PFSK-1 (cell line): Measurements from ENCODE around the gene TRAPPC6A.

Experiments used
- FOXP2 ChIP-seq: optimal IDR thresholded peaks from 2 replicates; pipeline ENCODE3; 2011; ENCODE audit warnings: borderline replicate concordance, control low read depth, inconsistent platforms; ENCODE audit not compliant: insufficient read depth; ENCODE audit errors: extremely low read length, extremely low read depth
- POLR2AphosphoS5 ChIP-seq: IDR thresholded peaks from 2 replicates; pipeline ENCODE4 v1.6.1; 2012; ENCODE audit warnings: low read depth, mild to moderate bottlenecking, control low read depth, low read length, moderate library complexity
- SIN3A ChIP-seq: IDR thresholded peaks from 2 replicates; pipeline ENCODE4 v1.6.1; 2012; ENCODE audit warnings: mild to moderate bottlenecking, low read length, moderate library complexity, borderline replicate concordance; ENCODE audit not compliant: insufficient read depth
- TAF1 ChIP-seq: IDR thresholded peaks from 2 replicates; pipeline ENCODE4 v1.6.1; 2012; ENCODE audit warnings: low read length, control low read depth, borderline replicate concordance; ENCODE audit not compliant: insufficient read depth
- TF ChIP-seq, protein P1 (sequence below), 2 experiments: IDR thresholded peaks; 2 replicates each; pipeline versions ENCODE4 v1.6.1 to v1.8.0; 2011 to 2012; ENCODE audit warnings: low read depth in 2 of 2, low read length in 2 of 2, control low read depth in 1 of 2, inconsistent platforms in 1 of 2, mild to moderate bottlenecking in 1 of 2, moderate library complexity in 1 of 2; ENCODE audit not compliant: insufficient read depth in 1 of 2

The TRAPPC6A gene

DNA sequence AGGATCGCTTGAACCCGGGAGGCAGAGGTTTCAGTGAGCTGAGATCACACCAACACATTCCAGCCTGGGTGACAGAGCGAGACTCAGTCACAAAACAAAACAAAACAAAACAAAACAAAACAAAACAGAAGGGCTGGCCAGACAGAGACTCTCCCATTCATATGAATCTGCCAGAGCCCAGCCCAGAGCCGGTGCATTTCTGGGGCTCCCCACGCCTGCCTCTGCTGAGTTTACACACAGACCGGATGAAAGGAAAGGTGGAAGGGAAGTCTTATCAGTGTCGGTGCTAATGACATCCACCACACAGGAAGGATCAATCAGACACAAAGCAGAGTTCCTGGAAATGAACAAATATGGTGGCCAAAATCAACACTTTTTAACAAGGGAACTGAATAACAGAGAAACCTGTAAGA is 6.8 kb downstream of the TRAPPC6A start:
- TF ChIP-seq SIN3A, result peak; percentile 57; the same call in 1 of the 2 replicates
- TF ChIP-seq POLR2AphosphoS5, result peak; percentile 36; the same call in 1 of the 2 replicates
- TF ChIP-seq, protein P1, sequence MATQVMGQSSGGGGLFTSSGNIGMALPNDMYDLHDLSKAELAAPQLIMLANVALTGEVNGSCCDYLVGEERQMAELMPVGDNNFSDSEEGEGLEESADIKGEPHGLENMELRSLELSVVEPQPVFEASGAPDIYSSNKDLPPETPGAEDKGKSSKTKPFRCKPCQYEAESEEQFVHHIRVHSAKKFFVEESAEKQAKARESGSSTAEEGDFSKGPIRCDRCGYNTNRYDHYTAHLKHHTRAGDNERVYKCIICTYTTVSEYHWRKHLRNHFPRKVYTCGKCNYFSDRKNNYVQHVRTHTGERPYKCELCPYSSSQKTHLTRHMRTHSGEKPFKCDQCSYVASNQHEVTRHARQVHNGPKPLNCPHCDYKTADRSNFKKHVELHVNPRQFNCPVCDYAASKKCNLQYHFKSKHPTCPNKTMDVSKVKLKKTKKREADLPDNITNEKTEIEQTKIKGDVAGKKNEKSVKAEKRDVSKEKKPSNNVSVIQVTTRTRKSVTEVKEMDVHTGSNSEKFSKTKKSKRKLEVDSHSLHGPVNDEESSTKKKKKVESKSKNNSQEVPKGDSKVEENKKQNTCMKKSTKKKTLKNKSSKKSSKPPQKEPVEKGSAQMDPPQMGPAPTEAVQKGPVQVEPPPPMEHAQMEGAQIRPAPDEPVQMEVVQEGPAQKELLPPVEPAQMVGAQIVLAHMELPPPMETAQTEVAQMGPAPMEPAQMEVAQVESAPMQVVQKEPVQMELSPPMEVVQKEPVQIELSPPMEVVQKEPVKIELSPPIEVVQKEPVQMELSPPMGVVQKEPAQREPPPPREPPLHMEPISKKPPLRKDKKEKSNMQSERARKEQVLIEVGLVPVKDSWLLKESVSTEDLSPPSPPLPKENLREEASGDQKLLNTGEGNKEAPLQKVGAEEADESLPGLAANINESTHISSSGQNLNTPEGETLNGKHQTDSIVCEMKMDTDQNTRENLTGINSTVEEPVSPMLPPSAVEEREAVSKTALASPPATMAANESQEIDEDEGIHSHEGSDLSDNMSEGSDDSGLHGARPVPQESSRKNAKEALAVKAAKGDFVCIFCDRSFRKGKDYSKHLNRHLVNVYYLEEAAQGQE (IDR thresholded peaks at IDR 0.05; ENCODE audit: insufficient read depth in 1 of 2, low read depth in 2 of 2, low read length in 2 of 2), result peak in 1 of 2 experiments; percentile 68; a peak in 2 of 4 replicates
- TF ChIP-seq TAF1, result no peak

- TF ChIP-seq, protein P1 (IDR thresholded peaks at IDR 0.05; ENCODE audit: insufficient read depth in 1 of 2, low read depth in 2 of 2, low read length in 2 of 2), result no peak
- TF ChIP-seq SIN3A, result no peak
- peak; percentile 48 for TF ChIP-seq FOXP2
- no peak for TF ChIP-seq TAF1
- TF ChIP-seq POLR2AphosphoS5, result no peak
Observed at GRCh38 chr19:45170146-45171106, 7.6 kb downstream of the TRAPPC6A start.

GRCh38 chr19:45169602-45170001 is 8.4 kb downstream of the TRAPPC6A start:
- TF ChIP-seq FOXP2 (no peak), SIN3A (no peak), POLR2AphosphoS5 (no peak), TAF1 (no peak)
- TF ChIP-seq, protein P1 (IDR thresholded peaks at IDR 0.05; ENCODE audit: insufficient read depth in 1 of 2, low read depth in 2 of 2, low read length in 2 of 2), result no peak

DNA sequence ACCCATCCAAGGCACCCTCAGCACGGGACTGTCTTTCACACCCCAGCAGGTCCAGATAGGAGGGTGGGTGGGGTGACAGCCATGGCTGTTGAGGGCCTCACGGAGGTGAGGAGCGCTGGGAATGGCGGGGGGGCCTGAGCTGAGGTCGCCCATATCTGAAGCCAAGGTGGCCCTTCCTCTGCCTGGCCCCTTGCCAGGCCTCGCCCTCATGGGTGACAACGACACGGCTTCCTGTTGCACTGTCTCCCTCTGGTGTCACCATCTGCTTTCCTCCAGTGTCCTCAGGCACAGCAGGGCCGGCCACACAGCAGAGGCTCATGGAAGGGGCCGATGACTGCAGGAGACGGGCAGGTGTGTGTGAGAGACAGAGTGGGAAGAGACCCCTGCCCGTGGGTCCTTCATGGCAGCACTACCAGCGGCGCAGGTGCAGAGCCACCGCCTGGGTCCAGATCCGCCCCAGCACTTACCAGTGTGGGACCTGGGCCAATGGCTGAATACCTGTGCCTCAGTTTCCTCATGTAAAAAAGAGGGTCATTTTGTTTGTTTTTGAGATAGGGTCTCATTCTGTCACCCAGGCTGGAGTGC is 9.2 kb downstream of the TRAPPC6A start:
- TF ChIP-seq, protein P1 (IDR thresholded peaks at IDR 0.05; ENCODE audit: insufficient read depth in 1 of 2, low read depth in 2 of 2, low read length in 2 of 2), result no peak
- TF ChIP-seq SIN3A, result no peak
- TF ChIP-seq FOXP2, result no peak
- no peak for TF ChIP-seq POLR2AphosphoS5
- no peak for TF ChIP-seq TAF1
